Hepatic stellate cell (primary cell): ENCODE data around the gene TRMT11.

Experiments used
- DNase-seq: peaks from one replicate; pipeline ENCODE4 v3.0.0; 2011; ENCODE audit warnings: low spot score

Gene TRMT11

GRCh38 chr6:126076992-126077664 lies 90.8 kb downstream of the TRMT11 start:
- DNase-seq, result no peak

GRCh38 chr6:126077810-126078776 lies 91.8 kb downstream of the TRMT11 start:
- DNase-seq, result no peak

DNA sequence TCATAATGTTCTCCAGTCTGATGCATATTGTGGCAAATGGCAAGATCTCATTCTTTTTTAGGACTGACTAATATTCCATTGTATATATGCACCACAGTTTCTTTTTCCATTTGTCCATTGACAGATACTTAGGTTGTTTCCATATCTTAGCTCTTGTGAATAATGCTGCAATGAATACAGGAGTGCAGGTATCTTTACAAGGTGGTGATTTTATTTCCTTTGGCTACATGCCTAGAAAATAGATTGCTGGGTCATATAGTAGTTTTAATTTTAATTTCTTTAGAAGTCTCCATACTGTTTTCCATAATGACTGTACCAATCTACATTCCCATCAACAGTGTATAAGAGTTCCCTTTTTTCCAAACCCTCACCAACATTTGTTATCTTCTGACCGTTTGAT lies 97.5 kb downstream of the TRMT11 start:
- no peak for DNase-seq

- DNase-seq, result no peak
Measured at GRCh38 chr6:126086560-126086959, 100.2 kb downstream of the TRMT11 start.
